Neuronal stem cell (in vitro differentiated cells): Measurements from ENCODE around the gene JOSD2.

Experiments
- DNase-seq: peaks from one replicate; pipeline ENCODE4 v3.0.0-alpha.2; 2013; ENCODE audit warnings: low spot score
- H2AFZ ChIP-seq: one replicate; pipeline ENCODE4 v1.6.1; 2013; ENCODE audit warnings: mild to moderate bottlenecking, low read length, inconsistent platforms
- H2AK5ac ChIP-seq: 2 replicates; pipeline ENCODE4 v1.6.1; 2013; ENCODE audit warnings: low read depth, mild to moderate bottlenecking, inconsistent platforms, low read length, moderate library complexity, mixed read lengths
- H2BK120ac ChIP-seq: 2 replicates; pipeline ENCODE4 v1.6.1; 2013; ENCODE audit warnings: low read depth, mild to moderate bottlenecking, inconsistent platforms, low read length, moderate library complexity, mixed read lengths
- H2BK12ac ChIP-seq: one replicate; pipeline ENCODE4 v1.6.1; 2013; ENCODE audit warnings: low read length, inconsistent platforms
- H2BK15ac ChIP-seq: 2 replicates; pipeline ENCODE4 v1.6.1; 2013; ENCODE audit warnings: mild to moderate bottlenecking, low read length, inconsistent platforms, mixed read lengths
- H2BK5ac ChIP-seq: one replicate; pipeline ENCODE4 v1.6.1; 2013; ENCODE audit warnings: inconsistent platforms, mild to moderate bottlenecking, low read length, moderate library complexity
- H3K14ac ChIP-seq: one replicate; pipeline ENCODE4 v1.6.1; 2013; ENCODE audit warnings: low read length, inconsistent platforms
- H3K18ac ChIP-seq: 2 replicates; pipeline ENCODE4 v1.6.1; 2013; ENCODE audit warnings: low read length, inconsistent platforms
- H3K23ac ChIP-seq: 2 replicates; pipeline ENCODE4 v1.6.1; 2013; ENCODE audit warnings: low read depth, mild to moderate bottlenecking, mixed read lengths, low read length, inconsistent platforms; ENCODE audit not compliant: poor library complexity
- H3K27ac ChIP-seq: replicated peaks from 3 replicates; pipeline ENCODE4 v1.5.1; 2013; ENCODE audit warnings: low read length, inconsistent platforms
- H3K27me3 ChIP-seq, 3 experiments: 2 replicates each; pipeline ENCODE4 v1.6.1; 2013; ENCODE audit warnings: low read length in 3 of 3, mild to moderate bottlenecking in 2 of 3, inconsistent platforms in 1 of 3, low read depth in 1 of 3, mixed read lengths in 1 of 3, moderate library complexity in 1 of 3; ENCODE audit not compliant: control insufficient read depth in 3 of 3, insufficient read depth in 3 of 3
- H3K36me3 ChIP-seq, 2 donors: replicated peaks in 1 of 2; 2 replicates each; pipeline ENCODE4 v1.6.1; 2013; ENCODE audit warnings: low read length in 2 of 2; ENCODE audit not compliant: control insufficient read depth in 2 of 2, insufficient read depth in 2 of 2
- H3K4ac ChIP-seq: 2 replicates; pipeline ENCODE4 v1.6.1; 2013; ENCODE audit warnings: inconsistent platforms, mild to moderate bottlenecking, low read length, moderate library complexity
- H3K4me1 ChIP-seq, 2 donors: 1 replicate in 1 of 2; 2 replicates in 1 of 2; pipeline ENCODE4 v1.6.1; 2013; ENCODE audit warnings: low read length in 2 of 2, low read depth in 1 of 2; ENCODE audit not compliant: control insufficient read depth in 2 of 2, insufficient read depth in 1 of 2
- H3K4me2 ChIP-seq: one replicate; pipeline ENCODE4 v1.6.1; 2013; ENCODE audit warnings: mild to moderate bottlenecking, low read length, inconsistent platforms; ENCODE audit not compliant: insufficient read depth, poor library complexity, severe bottlenecking
- H3K4me3 ChIP-seq, 2 donors: 2 replicates each; pipeline ENCODE4 v1.5.1; 2013; ENCODE audit warnings: low read length in 2 of 2, mild to moderate bottlenecking in 2 of 2, inconsistent platforms in 1 of 2, moderate library complexity in 1 of 2
- H3K79me1 ChIP-seq: one replicate; pipeline ENCODE4 v1.6.1; 2013; ENCODE audit warnings: low read depth, mild to moderate bottlenecking, inconsistent platforms, low read length, moderate library complexity
- H3K9ac ChIP-seq: one replicate; pipeline ENCODE4 v1.6.1; 2013; ENCODE audit warnings: mild to moderate bottlenecking, low read depth, low read length, inconsistent platforms; ENCODE audit not compliant: poor library complexity
- H3K9me3 ChIP-seq, 2 donors: replicated peaks in 1 of 2; 2 replicates each; pipeline versions ENCODE3 to v1.6.1; 2013; ENCODE audit warnings: low read length in 2 of 2, mild to moderate bottlenecking in 2 of 2, inconsistent platforms in 1 of 2, low read depth in 1 of 2, mixed read lengths in 1 of 2, moderate library complexity in 1 of 2; ENCODE audit not compliant: control insufficient read depth in 2 of 2, insufficient read depth in 1 of 2
- H4K8ac ChIP-seq: one replicate; pipeline ENCODE4 v1.6.1; 2013; ENCODE audit warnings: low read depth, mild to moderate bottlenecking, inconsistent platforms, low read length, moderate library complexity
- H4K91ac ChIP-seq: one replicate; pipeline ENCODE4 v1.6.1; 2013; ENCODE audit warnings: low read length, low read depth, mild to moderate bottlenecking, inconsistent platforms; ENCODE audit not compliant: poor library complexity
- whole genome bisulfite sequencing, 2 donors: extraction: QIAGEN DNeasy Blood & Tissue Kit; methylation state at CpG; one replicate each; pipeline ENCODE4 v1.1.7; 2013; ENCODE audit warnings: missing lambda C conversion rate in 2 of 2, mixed read lengths in 1 of 2; ENCODE audit not compliant: insufficient read length in 2 of 2, insufficient replicate concordance in 1 of 2; ENCODE audit errors: extremely low coverage in 2 of 2; 5-methylcytosine and 5-hydroxymethylcytosine counted together

The JOSD2 gene

DNA sequence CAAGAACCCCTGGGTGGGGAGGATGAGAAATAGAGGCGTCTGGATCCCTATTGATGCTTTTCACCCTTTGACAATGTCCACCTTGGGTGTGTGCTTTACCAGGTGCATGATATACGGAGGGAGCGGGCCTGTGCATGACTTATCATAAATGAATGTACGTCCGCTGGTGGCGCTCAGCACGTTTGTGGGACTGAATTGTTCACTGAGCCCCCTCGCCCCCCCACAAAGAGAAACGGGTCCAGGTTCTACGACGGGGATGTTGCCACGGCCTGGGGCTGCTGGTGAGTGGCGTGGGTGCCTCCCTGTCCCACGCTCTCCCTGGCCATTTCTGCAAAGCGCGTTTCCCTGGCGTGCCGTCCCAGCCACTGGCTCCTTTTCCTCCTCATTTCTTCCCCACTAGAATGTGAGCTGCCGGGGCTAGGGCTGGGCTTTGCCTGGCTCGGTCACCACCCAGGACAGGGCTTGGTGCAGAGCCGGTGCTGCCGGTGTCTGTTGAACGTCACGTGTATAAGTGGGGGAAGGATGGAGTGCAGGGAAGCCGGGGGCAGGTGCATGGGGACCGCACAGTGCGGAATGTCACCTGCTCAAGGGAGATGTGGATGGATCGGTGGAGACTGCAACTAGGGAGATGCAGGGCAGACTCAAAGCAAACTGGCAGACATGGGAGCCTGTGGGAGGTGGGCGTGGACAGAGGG lies 35.7 kb upstream of the JOSD2 start:
- H4K91ac ChIP-seq, result no peak overlapping the region
- H4K8ac ChIP-seq, result no peak overlapping the region
- H3K4me1 ChIP-seq, result peaks cover 11% of the 10 kb centered on the region in 2 donors
- no peak overlapping the region for H2AFZ ChIP-seq
- H2BK15ac ChIP-seq, result no peak overlapping the region
- no peak overlapping the region for H2BK120ac ChIP-seq
- no peak overlapping the region for H3K4ac ChIP-seq
- no peak overlapping the region for H2BK12ac ChIP-seq
- peak overlapping the region; percentile 60 for H3K9ac ChIP-seq
- DNase-seq, result no peak
- no peak overlapping the region for H3K27ac ChIP-seq
- H3K79me1 ChIP-seq, result peaks cover 29% of the 10 kb centered on the region
- H3K14ac ChIP-seq, result no peak overlapping the region
- H3K27me3 ChIP-seq, result no peaks in the 10 kb centered on the region
- H3K4me2 ChIP-seq, result no peak overlapping the region
- H3K36me3 ChIP-seq, result peaks cover 24 to 64% of the 10 kb centered on the region in 2 donors
- no peak overlapping the region for H3K4me3 ChIP-seq
- peak overlapping the region; percentile 19 for H3K18ac ChIP-seq
- no peak overlapping the region for H2AK5ac ChIP-seq
- H2BK5ac ChIP-seq, result peak overlapping the region; percentile 75
- WGBS, 2 donors, result no CpG with 5 or more reads among the region's 29 CpGs
- peak overlapping the region; percentile 97 for H3K23ac ChIP-seq
- no peaks in the 10 kb centered on the region for H3K9me3 ChIP-seq

DNA sequence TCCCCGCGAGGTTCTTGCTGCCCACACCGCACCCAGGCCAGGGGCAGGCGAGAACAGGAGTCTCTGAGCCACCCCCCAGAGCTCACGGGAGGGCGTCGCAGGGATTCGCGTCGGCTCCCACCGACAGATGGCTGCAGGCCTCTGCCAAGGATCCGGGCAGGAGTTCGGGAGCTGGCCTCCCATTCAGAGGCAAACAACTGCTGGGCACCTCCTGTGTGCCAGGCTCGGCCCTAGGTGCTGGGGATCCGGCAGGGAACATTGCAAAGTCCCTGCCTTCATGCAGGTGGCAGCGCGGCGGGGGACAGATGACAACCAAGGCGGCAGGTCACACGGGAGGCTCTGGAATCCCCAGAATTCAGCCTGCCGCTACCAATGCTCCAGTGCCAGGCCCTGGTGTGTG lies 32.0 kb upstream of the JOSD2 start:
- Histone ChIP-seq H2BK12ac (no peak overlapping the region), H3K27ac (no peak overlapping the region), H3K4me2 (no peak overlapping the region), H3K27me3 (no peaks in the 10 kb centered on the region), H2BK5ac (peak overlapping the region; percentile 71), H3K18ac (peak overlapping the region; percentile 17), H3K36me3 (peaks cover 20 to 69% of the 10 kb centered on the region in 2 donors), H2BK15ac (no peak overlapping the region), H3K4me1 (no peaks in the 10 kb centered on the region), H3K14ac (no peak overlapping the region), H4K91ac (no peak overlapping the region), H3K9me3 (no peaks in the 10 kb centered on the region), H3K9ac (peak overlapping the region; percentile 44), H4K8ac (no peak overlapping the region), H3K23ac (peak overlapping the region; percentile 80), H2AK5ac (no peak overlapping the region), H2AFZ (no peak overlapping the region), H2BK120ac (no peak overlapping the region), H3K79me1 (peaks cover 9% of the 10 kb centered on the region), H3K4me3 (no peak overlapping the region), H3K4ac (no peak overlapping the region)
- no peak for DNase-seq
- WGBS, 2 donors, result no CpG with 5 or more reads among the region's 21 CpGs

GRCh38 chr19:50537769-50538230 lies 26.8 kb upstream of the JOSD2 start:
- H3K9me3 ChIP-seq, result peaks cover 7 to 18% of the 10 kb centered on the region in 2 donors
- no peak overlapping the region for H3K18ac ChIP-seq
- WGBS, 2 donors, result no CpG with 5 or more reads among the region's 15 CpGs
- H3K4me1 ChIP-seq, result no peaks in the 10 kb centered on the region
- H3K4ac ChIP-seq, result no peak overlapping the region
- H2BK120ac ChIP-seq, result no peak overlapping the region
- H3K27ac ChIP-seq, result no peak overlapping the region
- peak; percentile 78 for DNase-seq
- no peak overlapping the region for H3K9ac ChIP-seq
- H3K4me2 ChIP-seq, result no peak overlapping the region
- H4K8ac ChIP-seq, result no peak overlapping the region
- no peak overlapping the region for H3K23ac ChIP-seq
- H2AK5ac ChIP-seq, result no peak overlapping the region
- no peak overlapping the region for H3K4me3 ChIP-seq
- no peak overlapping the region for H2BK5ac ChIP-seq
- H3K36me3 ChIP-seq, result peaks cover 24 to 74% of the 10 kb centered on the region in 2 donors
- peaks cover 0 to 1% (median 0%) of the 10 kb centered on the region in 3 experiments for H3K27me3 ChIP-seq
- no peak overlapping the region for H4K91ac ChIP-seq
- peaks cover 24% of the 10 kb centered on the region for H3K79me1 ChIP-seq
- no peak overlapping the region for H2AFZ ChIP-seq
- no peak overlapping the region for H3K14ac ChIP-seq
- no peak overlapping the region for H2BK15ac ChIP-seq
- H2BK12ac ChIP-seq, result no peak overlapping the region

DNA sequence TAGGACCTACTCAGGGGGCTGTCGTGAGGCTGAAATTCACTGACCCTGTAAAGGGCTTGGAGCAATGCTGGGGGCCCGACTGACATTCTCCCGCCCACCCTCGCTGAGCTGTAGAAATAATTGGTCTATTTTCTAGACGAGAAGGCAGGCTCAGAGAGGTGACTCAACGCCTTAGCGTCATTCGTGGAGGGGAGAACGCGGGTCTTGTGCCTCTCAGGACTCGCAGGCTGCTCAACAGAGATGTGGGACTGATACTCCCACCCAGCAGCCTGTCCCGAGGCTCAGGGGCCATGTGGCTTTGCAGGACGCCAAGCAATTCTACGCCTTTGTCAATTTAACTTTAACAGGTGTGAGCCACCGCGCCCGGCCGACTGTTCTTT lies 26.3 kb upstream of the JOSD2 start:
- Histone ChIP-seq H3K79me1 (peaks cover 24% of the 10 kb centered on the region), H2AK5ac (no peak overlapping the region), H3K9ac (peak overlapping the region; percentile 33), H2BK5ac (no peak overlapping the region), H3K4me1 (peaks cover 0 to under 1% of the 10 kb centered on the region in 2 donors), H3K18ac (no peak overlapping the region), H3K23ac (no peak overlapping the region), H3K4ac (no peak overlapping the region), H3K27me3 (peaks cover 0 to 1% (median 0%) of the 10 kb centered on the region in 3 experiments), H3K4me2 (no peak overlapping the region), H4K8ac (no peak overlapping the region), H3K36me3 (peaks cover 26 to 74% of the 10 kb centered on the region in 2 donors), H4K91ac (no peak overlapping the region), H2BK120ac (no peak overlapping the region), H3K4me3 (no peak overlapping the region), H2BK15ac (no peak overlapping the region), H3K14ac (no peak overlapping the region), H2BK12ac (no peak overlapping the region), H3K9me3 (peaks cover 11 to 21% of the 10 kb centered on the region in 2 donors), H3K27ac (no peak overlapping the region), H2AFZ (no peak overlapping the region)
- no CpG with 5 or more reads among the region's 18 CpGs for WGBS, 2 donors
- no peak for DNase-seq
